ENCODE results near the gene ZNF782. TPM values are rescaled to one million over a fixed set of nuclear protein-coding genes. Genes with fewer than 3 reads are reported as not detected.
A peak's percentile ranks its signal among the peaks of the same experiment; 100 is the strongest.

Gene ZNF782
- total RNA-seq, 1 experiment from 2014 or later: 6.0 TPM

GRCh38 chr9:96875461-96876142 lies 21.3 kb upstream of the ZNF782 start:
- no peaks in the 10 kb centered on the region for H3K27me3 Mint-ChIP-seq (ENCODE audit: insufficient read depth, unreplicated experiment)
- peak; percentile 87 for DNase-seq (ENCODE audit: unreplicated experiment)
- TSS peak; percentile 96 for BruUV-seq (replicated peaks)
- peaks cover 24% of the 10 kb centered on the region for H3K4me1 Mint-ChIP-seq (ENCODE audit: insufficient read depth, unreplicated experiment)
- intact Hi-C loops (cut with micrococcal nuclease): loop anchor here (2.0 kb wide), 1 partner anchor 17 kb away; no protein-coding TSS in a partner anchor
- ChIA-PET POLR2A (interaction anchor here (0.5 to 10.5 kb wide), 17 partner anchors 9 to 757 kb away, joined by 3 to 124 read pairs (median 4); partner anchors contain the start of genes TSTD2 and ZNF782), CTCF (interaction anchor here (0.6 to 9.9 kb wide), 10 partner anchors 10 to 535 kb away, joined by 3 to 81 read pairs (median 3); no protein-coding TSS in a partner anchor)
- no peaks in the 10 kb centered on the region for H3K9me3 Mint-ChIP-seq (ENCODE audit: unreplicated experiment)
- H3K36me3 Mint-ChIP-seq (ENCODE audit: insufficient read depth, unreplicated experiment): no peaks in the 10 kb centered on the region
- H3K27ac Mint-ChIP-seq (ENCODE audit: low read depth, unreplicated experiment): peak overlapping the region; percentile 99
- peak overlapping the region; percentile 92 for H3K4me3 Mint-ChIP-seq (ENCODE audit: unreplicated experiment)
- TF ChIP-seq, protein P1, sequence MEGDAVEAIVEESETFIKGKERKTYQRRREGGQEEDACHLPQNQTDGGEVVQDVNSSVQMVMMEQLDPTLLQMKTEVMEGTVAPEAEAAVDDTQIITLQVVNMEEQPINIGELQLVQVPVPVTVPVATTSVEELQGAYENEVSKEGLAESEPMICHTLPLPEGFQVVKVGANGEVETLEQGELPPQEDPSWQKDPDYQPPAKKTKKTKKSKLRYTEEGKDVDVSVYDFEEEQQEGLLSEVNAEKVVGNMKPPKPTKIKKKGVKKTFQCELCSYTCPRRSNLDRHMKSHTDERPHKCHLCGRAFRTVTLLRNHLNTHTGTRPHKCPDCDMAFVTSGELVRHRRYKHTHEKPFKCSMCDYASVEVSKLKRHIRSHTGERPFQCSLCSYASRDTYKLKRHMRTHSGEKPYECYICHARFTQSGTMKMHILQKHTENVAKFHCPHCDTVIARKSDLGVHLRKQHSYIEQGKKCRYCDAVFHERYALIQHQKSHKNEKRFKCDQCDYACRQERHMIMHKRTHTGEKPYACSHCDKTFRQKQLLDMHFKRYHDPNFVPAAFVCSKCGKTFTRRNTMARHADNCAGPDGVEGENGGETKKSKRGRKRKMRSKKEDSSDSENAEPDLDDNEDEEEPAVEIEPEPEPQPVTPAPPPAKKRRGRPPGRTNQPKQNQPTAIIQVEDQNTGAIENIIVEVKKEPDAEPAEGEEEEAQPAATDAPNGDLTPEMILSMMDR (IDR thresholded peaks at IDR 0.05; ENCODE audit: unreplicated experiment): peak; percentile 21

DNA sequence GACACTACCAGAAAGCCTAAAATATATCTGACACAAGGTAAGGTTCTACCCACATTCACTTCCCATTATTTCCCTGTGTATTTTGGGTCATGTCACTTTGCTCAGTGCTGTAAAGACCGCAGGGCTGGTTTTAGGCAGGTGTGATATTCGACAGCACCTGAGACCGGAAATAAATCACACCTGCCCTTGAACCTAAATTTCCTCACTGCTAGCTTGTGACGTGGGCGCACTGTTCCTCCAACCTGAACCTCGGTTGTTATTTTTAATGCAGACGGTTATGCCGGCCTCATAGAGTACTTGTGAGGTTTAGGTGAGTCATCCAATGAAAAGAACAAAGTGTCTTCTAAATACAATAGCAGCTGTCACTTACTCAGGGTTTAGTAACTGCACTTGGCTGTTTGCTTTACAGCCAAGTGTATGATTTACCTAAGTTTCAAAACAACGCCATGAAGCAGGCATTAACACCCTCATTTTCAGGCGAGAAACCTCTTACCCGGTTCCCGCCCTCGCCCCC lies 20.7 kb upstream of the ZNF782 start:
- POLR2A ChIA-PET: interaction anchor here (0.6 to 10.5 kb wide), 20 partner anchors 9 to 760 kb away, joined by 3 to 124 read pairs (median 4); partner anchors contain the start of genes CTSV, TSTD2 and ZNF782
- H3K9me3 Mint-ChIP-seq (ENCODE audit: unreplicated experiment): no peaks in the 10 kb centered on the region
- TF ChIP-seq, protein P1 (IDR thresholded peaks at IDR 0.05; ENCODE audit: unreplicated experiment): no peak
- CTCF ChIA-PET: interaction anchor here (0.6 to 9.9 kb wide), 8 partner anchors 9 to 536 kb away, joined by 3 to 81 read pairs (median 4); no protein-coding TSS in a partner anchor
- no TSS peak for BruUV-seq (replicated peaks)
- intact Hi-C loops (cut with micrococcal nuclease): loop anchor here (2.0 kb wide), 1 partner anchor 16 kb away; no protein-coding TSS in a partner anchor
- DNase-seq (ENCODE audit: unreplicated experiment): peak; percentile 94
- H3K4me1 Mint-ChIP-seq (ENCODE audit: insufficient read depth, unreplicated experiment): peaks cover 24% of the 10 kb centered on the region
- no peaks in the 10 kb centered on the region for H3K27me3 Mint-ChIP-seq (ENCODE audit: insufficient read depth, unreplicated experiment)
- H3K36me3 Mint-ChIP-seq (ENCODE audit: insufficient read depth, unreplicated experiment): no peaks in the 10 kb centered on the region
- H3K27ac Mint-ChIP-seq (ENCODE audit: low read depth, unreplicated experiment): peak overlapping the region; percentile 99
- H3K4me3 Mint-ChIP-seq (ENCODE audit: unreplicated experiment): peak overlapping the region; percentile 92

DNA sequence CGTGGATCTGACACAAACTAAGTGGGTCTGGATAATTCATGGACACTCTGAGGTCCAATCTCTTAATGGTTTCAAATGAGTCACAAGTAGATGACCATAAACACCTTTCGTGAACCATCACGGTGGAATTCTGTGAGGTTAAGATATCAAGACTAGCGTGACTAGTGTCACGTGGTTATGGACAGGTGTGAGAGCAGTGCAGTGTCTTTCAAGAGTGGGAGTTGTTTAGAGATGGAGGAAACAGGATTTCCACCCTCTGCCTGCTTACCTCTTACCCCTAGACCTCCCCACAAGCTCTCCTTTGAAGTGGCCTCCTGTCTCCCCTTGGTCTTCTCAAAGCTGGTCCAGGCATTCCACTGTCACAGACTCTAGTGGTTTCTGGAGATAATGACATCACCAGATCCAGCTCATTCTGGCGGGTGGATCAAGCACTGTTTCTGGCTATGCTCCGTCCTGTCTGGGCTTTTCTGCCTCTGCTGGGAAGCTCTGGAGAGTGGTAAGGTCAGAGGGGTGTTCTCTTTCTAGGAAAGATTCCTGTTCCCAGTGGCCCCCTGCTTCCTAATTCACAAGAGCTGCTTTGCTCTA lies 20.0 kb upstream of the ZNF782 start:
- H3K4me1 Mint-ChIP-seq (ENCODE audit: insufficient read depth, unreplicated experiment): peaks cover 24% of the 10 kb centered on the region
- BruUV-seq (replicated peaks): TSS peak; percentile 59
- ChIA-PET CTCF (interaction anchor here (0.6 to 9.9 kb wide), 3 partner anchors 16 to 529 kb away, joined by 3 to 81 read pairs (median 4); no protein-coding TSS in a partner anchor), POLR2A (interaction anchor here (0.6 to 10.5 kb wide), 18 partner anchors 10 to 761 kb away, joined by 3 to 124 read pairs (median 4); partner anchors contain the start of genes CTSV, TSTD2 and ZNF782)
- DNase-seq (ENCODE audit: unreplicated experiment): no peak
- no peaks in the 10 kb centered on the region for H3K36me3 Mint-ChIP-seq (ENCODE audit: insufficient read depth, unreplicated experiment)
- TF ChIP-seq, protein P1 (IDR thresholded peaks at IDR 0.05; ENCODE audit: unreplicated experiment): no peak
- no peaks in the 10 kb centered on the region for H3K27me3 Mint-ChIP-seq (ENCODE audit: insufficient read depth, unreplicated experiment)
- H3K9me3 Mint-ChIP-seq (ENCODE audit: unreplicated experiment): no peaks in the 10 kb centered on the region
- no peak overlapping the region for H3K4me3 Mint-ChIP-seq (ENCODE audit: unreplicated experiment)
- peak overlapping the region; percentile 99 for H3K27ac Mint-ChIP-seq (ENCODE audit: low read depth, unreplicated experiment)
- intact Hi-C loops (cut with micrococcal nuclease): loop anchor here (2.0 kb wide), 1 partner anchor 15 kb away; no protein-coding TSS in a partner anchor
